Endodermal cell (in vitro differentiated cells): Measurements from ENCODE around the gene IKZF2. TPM values are rescaled to one million over a fixed set of nuclear protein-coding genes. Genes with fewer than 3 reads are reported as not detected.

ENCODE experiments used
- DNase-seq: peaks from one replicate; pipeline ENCODE4 v3.0.0-alpha.2; 2017
- H3K27ac ChIP-seq: 2 replicates; pipeline ENCODE4 v1.5.1; 2013; ENCODE audit warnings: mild to moderate bottlenecking, low read depth, low read length, moderate library complexity
- H3K27me3 ChIP-seq: 2 replicates; pipeline ENCODE4 v1.6.1; 2013; ENCODE audit warnings: mild to moderate bottlenecking, low read length, moderate library complexity; ENCODE audit not compliant: insufficient read depth, control insufficient read depth, poor library complexity, severe bottlenecking
- H3K36me3 ChIP-seq: 2 replicates; pipeline ENCODE4 v1.7.0; 2013; ENCODE audit warnings: mild to moderate bottlenecking, low read length, moderate library complexity; ENCODE audit not compliant: control insufficient read depth, insufficient read depth
- H3K4me1 ChIP-seq: one replicate; pipeline ENCODE4 v1.7.0; 2013; ENCODE audit warnings: low read length; ENCODE audit not compliant: control insufficient read depth, insufficient read depth
- H3K4me3 ChIP-seq: 2 replicates; pipeline ENCODE4 v1.5.1; 2013; ENCODE audit warnings: mild to moderate bottlenecking, low read length, moderate library complexity
- H3K9ac ChIP-seq: 2 replicates; pipeline ENCODE4 v1.6.1; 2013; ENCODE audit warnings: mild to moderate bottlenecking, low read length, moderate library complexity; ENCODE audit not compliant: poor library complexity, severe bottlenecking; ENCODE audit errors: extremely low read depth
- H3K9me3 ChIP-seq: 2 replicates; pipeline ENCODE4 v1.6.1; 2013; ENCODE audit warnings: mild to moderate bottlenecking, low read length, moderate library complexity; ENCODE audit not compliant: control insufficient read depth
- H3K27ac Mint-ChIP-seq: 2 replicates; pipeline ENCODE4 v1.8.0; 2020; ENCODE audit warnings: mixed read lengths
- H3K27me3 Mint-ChIP-seq: 2 replicates; pipeline ENCODE4 v1.8.0; 2021; ENCODE audit warnings: mild to moderate bottlenecking, mixed read lengths; ENCODE audit not compliant: insufficient read depth
- H3K36me3 Mint-ChIP-seq: 2 replicates; pipeline ENCODE4 v1.8.0; 2020; ENCODE audit warnings: low read depth, mixed read lengths
- H3K4me1 Mint-ChIP-seq: 2 replicates; pipeline ENCODE4 v1.8.0; 2020; ENCODE audit warnings: mixed read lengths
- H3K4me3 Mint-ChIP-seq: 2 replicates; pipeline ENCODE4 v1.8.0; 2020; ENCODE audit warnings: mild to moderate bottlenecking, moderate library complexity, mixed read lengths
- H3K9me3 Mint-ChIP-seq: 2 replicates; pipeline ENCODE4 v1.8.0; 2020; ENCODE audit warnings: mild to moderate bottlenecking, mixed read lengths
- WGBS, 2 experiments: methylation state at CpG; one replicate each; pipeline versions ENCODE4 v1.1.5 to v1.1.7; 2013; ENCODE audit warnings: missing lambda C conversion rate in 2 of 2, mixed read lengths in 1 of 2; ENCODE audit not compliant: insufficient coverage in 1 of 2, insufficient read length in 1 of 2; 5-methylcytosine and 5-hydroxymethylcytosine counted together
- total RNA-seq, 2 donors: library from RNA; stranded (reverse); fragmentation: NEBNext Ultra II Directional in 1 of 2; extraction: Animal tissue kit (Norgen Biotek cat#: 25700) in 1 of 2; gene quantifications; 2 replicates in 1 of 2; 3 replicates in 1 of 2; pipeline ENCODE4 v1.2.1, GENCODE V29; 2021
- TF ChIP-seq, protein P1 (sequence below): fragments of 200-600 bp; sonication (generic); conservative IDR thresholded peaks from 2 replicates; pipeline ENCODE4 v1.5.0; 2021; ENCODE audit warnings: antibody characterized with exemption, mild to moderate bottlenecking

The IKZF2 gene
- total RNA-seq, 2 donors from 2014 or later = 3.9 to 8.7 TPM

- Histone ChIP-seq H3K9ac (no peak overlapping the region), H3K4me1 (peaks cover 6% of the 10 kb centered on the region), H3K27ac (no peak overlapping the region), H3K36me3 (no peaks in the 10 kb centered on the region), H3K27me3 (no peaks in the 10 kb centered on the region), H3K9me3 (no peaks in the 10 kb centered on the region), H3K4me3 (no peak overlapping the region)
- Mint-ChIP-seq H3K4me3 (no peak overlapping the region), H3K9me3 (no peaks in the 10 kb centered on the region), H3K4me1 (peaks cover 21% of the 10 kb centered on the region), H3K36me3 (peaks cover 2% of the 10 kb centered on the region), H3K27me3 (no peaks in the 10 kb centered on the region), H3K27ac (no peak overlapping the region)
- TF ChIP-seq, protein P1, sequence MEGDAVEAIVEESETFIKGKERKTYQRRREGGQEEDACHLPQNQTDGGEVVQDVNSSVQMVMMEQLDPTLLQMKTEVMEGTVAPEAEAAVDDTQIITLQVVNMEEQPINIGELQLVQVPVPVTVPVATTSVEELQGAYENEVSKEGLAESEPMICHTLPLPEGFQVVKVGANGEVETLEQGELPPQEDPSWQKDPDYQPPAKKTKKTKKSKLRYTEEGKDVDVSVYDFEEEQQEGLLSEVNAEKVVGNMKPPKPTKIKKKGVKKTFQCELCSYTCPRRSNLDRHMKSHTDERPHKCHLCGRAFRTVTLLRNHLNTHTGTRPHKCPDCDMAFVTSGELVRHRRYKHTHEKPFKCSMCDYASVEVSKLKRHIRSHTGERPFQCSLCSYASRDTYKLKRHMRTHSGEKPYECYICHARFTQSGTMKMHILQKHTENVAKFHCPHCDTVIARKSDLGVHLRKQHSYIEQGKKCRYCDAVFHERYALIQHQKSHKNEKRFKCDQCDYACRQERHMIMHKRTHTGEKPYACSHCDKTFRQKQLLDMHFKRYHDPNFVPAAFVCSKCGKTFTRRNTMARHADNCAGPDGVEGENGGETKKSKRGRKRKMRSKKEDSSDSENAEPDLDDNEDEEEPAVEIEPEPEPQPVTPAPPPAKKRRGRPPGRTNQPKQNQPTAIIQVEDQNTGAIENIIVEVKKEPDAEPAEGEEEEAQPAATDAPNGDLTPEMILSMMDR = no peak
- no peak for DNase-seq
Measured at GRCh38 chr2:213002383-213002782, 149.0 kb downstream of the IKZF2 start.

- H3K27me3 Mint-ChIP-seq = no peaks in the 10 kb centered on the region
- no peak overlapping the region for H3K4me3 Mint-ChIP-seq
- no peak overlapping the region for H3K27ac Mint-ChIP-seq
- TF ChIP-seq, protein P1 = no peak
- no peaks in the 10 kb centered on the region for H3K36me3 Mint-ChIP-seq
- Histone ChIP-seq H3K27me3 (no peaks in the 10 kb centered on the region), H3K9me3 (no peaks in the 10 kb centered on the region), H3K27ac (no peak overlapping the region), H3K4me1 (peaks cover 6% of the 10 kb centered on the region), H3K4me3 (no peak overlapping the region), H3K9ac (no peak overlapping the region), H3K36me3 (no peaks in the 10 kb centered on the region)
- no peak for DNase-seq
- no peaks in the 10 kb centered on the region for H3K9me3 Mint-ChIP-seq
- WGBS, 2 experiments = 94% methylated on average over 3 of the region's 3 CpGs; no CpG with 5 or more reads in 1 of the 2 experiments
- peaks cover 27% of the 10 kb centered on the region for H3K4me1 Mint-ChIP-seq
Measured at GRCh38 chr2:213001297-213001910, 150.0 kb downstream of the IKZF2 start.

DNA sequence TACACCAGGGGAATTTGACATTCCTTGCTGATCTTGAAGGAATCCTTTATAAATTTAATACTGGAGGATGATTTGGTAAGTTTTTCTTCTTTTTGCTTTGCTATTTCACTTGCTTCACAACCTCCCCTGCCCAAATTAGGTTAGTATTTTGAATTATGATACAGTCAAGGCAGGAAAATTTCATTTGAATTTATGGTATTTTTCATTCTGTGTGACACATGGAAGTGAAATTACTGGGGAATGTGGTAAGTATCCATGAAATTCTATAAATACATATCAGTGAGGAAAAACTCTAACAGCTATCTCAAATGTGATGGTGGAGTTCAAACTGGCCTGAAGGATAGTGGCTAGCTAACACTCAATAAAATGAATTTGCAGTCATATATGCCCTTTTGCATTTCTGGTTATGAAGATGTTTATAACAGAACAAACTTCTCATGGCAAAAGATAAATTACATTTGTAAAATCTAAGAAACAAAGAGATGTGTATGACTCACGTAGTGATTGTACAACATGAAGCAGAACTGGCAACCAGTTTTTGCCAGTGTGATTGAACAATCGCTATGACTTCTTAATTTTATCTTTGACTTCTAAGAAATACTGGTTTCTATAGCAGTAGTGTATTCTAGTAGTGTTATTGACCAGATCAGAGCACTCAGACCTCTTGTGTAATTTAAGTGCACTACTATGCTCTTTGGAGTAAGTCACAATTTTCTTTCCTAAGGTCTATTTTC, 152.6 kb downstream of the IKZF2 start:
- TF ChIP-seq, protein P1 = no peak
- WGBS, 2 experiments = 92 to 100% methylated on average over 2 of the region's 2 CpGs
- no peaks in the 10 kb centered on the region for H3K36me3 ChIP-seq
- no peaks in the 10 kb centered on the region for H3K9me3 ChIP-seq
- no peak overlapping the region for H3K9ac ChIP-seq
- no peak overlapping the region for H3K27ac ChIP-seq
- H3K4me3 ChIP-seq = no peak overlapping the region
- H3K4me1 ChIP-seq = no peaks in the 10 kb centered on the region
- Mint-ChIP-seq H3K36me3 (no peaks in the 10 kb centered on the region), H3K27ac (no peak overlapping the region), H3K4me1 (peaks cover 19% of the 10 kb centered on the region), H3K4me3 (no peak overlapping the region), H3K9me3 (no peaks in the 10 kb centered on the region), H3K27me3 (no peaks in the 10 kb centered on the region)
- H3K27me3 ChIP-seq = no peaks in the 10 kb centered on the region
- no peak for DNase-seq
